NCI-H2107 (cell line): ENCODE measurements around the gene PIH1D2.
"Not testable (repeated sequence)": the region's sequence is repeated elsewhere in the genome, so short reads cannot be mapped to it uniquely, and the experiment has no call there.

Experiments
- DNase-seq: peaks from one replicate; lab custom pipeline; 2025; lab: John Stamatoyannopoulos, UW

Gene PIH1D2

GRCh38 chr11:112073941-112074811 lies at the start of gene PIH1D2, which contains the start of gene NKAPD1:
Gene PIH1D2, minus strand, starts transcription at chr11:112074017. Its CDS starts 843 bp downstream, at chr11:112073174.
Gene NKAPD1, plus strand, starts transcription at chr11:112074299. Its CDS starts 1,276 bp downstream, at chr11:112075575.
- peak; percentile 69 for DNase-seq

GRCh38 chr11:112123129-112123528 lies 49.3 kb upstream of the PIH1D2 start:
- DNase-seq, result no peak

GRCh38 chr11:112121981-112122615 lies 48.3 kb upstream of the PIH1D2 start:
- no peak for DNase-seq

GRCh38 chr11:112118176-112118575 lies 44.4 kb upstream of the PIH1D2 start:
- no peak for DNase-seq

GRCh38 chr11:112115386-112115785 lies 41.6 kb upstream of the PIH1D2 start:
- DNase-seq, result no peak

GRCh38 chr11:112114460-112114859 lies 40.6 kb upstream of the PIH1D2 start:
- no peak for DNase-seq

- DNase-seq, result no peak
Observed at GRCh38 chr11:112113539-112114457, 40.0 kb upstream of the PIH1D2 start.

- DNase-seq, result no peak
Observed at GRCh38 chr11:112106070-112106469, 32.3 kb upstream of the PIH1D2 start.

GRCh38 chr11:112103446-112103845 lies 29.6 kb upstream of the PIH1D2 start:
- no peak for DNase-seq

- no peak for DNase-seq
Observed at GRCh38 chr11:112100462-112100861, 26.6 kb upstream of the PIH1D2 start.

GRCh38 chr11:112097734-112098528 lies 24.1 kb upstream of the PIH1D2 start:
- no peak for DNase-seq

GRCh38 chr11:112096194-112096593 lies 22.4 kb upstream of the PIH1D2 start:
- no peak for DNase-seq

GRCh38 chr11:112095302-112095701 lies 21.5 kb upstream of the PIH1D2 start:
- not testable (repeated sequence) for DNase-seq

GRCh38 chr11:112087212-112087611 lies 13.4 kb upstream of the PIH1D2 start:
- DNase-seq, result no peak

GRCh38 chr11:112086422-112087191 lies 12.8 kb upstream of the PIH1D2 start, which contains the start of the genes SDHD and TIMM8B:
Gene SDHD, plus strand, starts transcription at chr11:112086873. Its CDS starts 35 bp downstream, at chr11:112086908.
Gene TIMM8B, minus strand, starts transcription at chr11:112086756. Its CDS starts 33 bp downstream, at chr11:112086723.
- peak; percentile 96 for DNase-seq

- DNase-seq, result no peak
Observed at GRCh38 chr11:112085822-112086421, 12.1 kb upstream of the PIH1D2 start.

- DNase-seq, result no peak
Observed at GRCh38 chr11:112082729-112083128, 8.9 kb upstream of the PIH1D2 start.

GRCh38 chr11:112062923-112063322 lies 10.9 kb downstream of the PIH1D2 start:
- no peak for DNase-seq

- no peak for DNase-seq
Observed at GRCh38 chr11:112058103-112058502, 15.7 kb downstream of the PIH1D2 start.

GRCh38 chr11:112057170-112057569 lies 16.6 kb downstream of the PIH1D2 start:
- DNase-seq, result no peak
